Measurements from ENCODE around the gene POLR3G.

The POLR3G gene

DNA sequence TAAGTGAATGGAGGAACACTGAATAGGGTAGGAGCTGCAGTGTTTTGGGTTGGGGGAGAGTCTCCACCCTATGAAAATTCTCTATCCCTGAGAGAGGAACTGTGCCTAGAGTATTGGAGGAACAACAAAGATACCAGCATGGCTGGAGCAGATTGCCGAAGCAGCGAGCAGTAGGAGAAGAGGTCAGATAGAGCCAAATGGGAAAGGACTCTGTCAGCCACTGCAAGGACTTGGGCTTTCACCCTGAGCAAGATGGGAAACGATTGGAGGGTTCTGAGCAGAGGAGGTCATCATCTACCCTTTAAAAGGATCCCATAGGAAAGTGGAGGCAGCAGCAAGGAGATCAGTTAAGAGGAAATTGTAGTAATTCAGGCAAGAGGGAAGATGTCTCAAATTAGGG lies 59.1 kb downstream of the POLR3G start:
- H3K4me2 ChIP-seq (ENCODE audit: low read length, poor library complexity, severe bottlenecking), result no peak overlapping the region
- no peak overlapping the region for H2AK5ac ChIP-seq (ENCODE audit: low read length, severe bottlenecking)
- WGBS, result 81% methylated on average over 3 of the region's 3 CpGs
- H2BK5ac ChIP-seq (ENCODE audit: low read depth, low read length, poor library complexity, severe bottlenecking), result no peak overlapping the region
- no peaks in the 10 kb centered on the region for H3K36me3 ChIP-seq (ENCODE audit: control insufficient read depth in 1 of 2, insufficient read depth in 2 of 2, low read depth in 1 of 2, low read length in 2 of 2)
- no peak overlapping the region for H4K8ac ChIP-seq (ENCODE audit: low read length)
- H3K4me3 ChIP-seq (ENCODE audit: insufficient read depth in 1 of 2, low read depth in 1 of 2, low read length in 2 of 2), result no peak overlapping the region
- H3K27me3 ChIP-seq (ENCODE audit: control insufficient read depth in 1 of 2, insufficient read depth in 1 of 2, low read length in 2 of 2), result peaks cover 0 to 6% of the 10 kb centered on the region in 2 experiments
- H2BK12ac ChIP-seq (ENCODE audit: low read length in 2 of 2), result no peak overlapping the region
- no peak overlapping the region for H2BK15ac ChIP-seq (ENCODE audit: low read depth, poor library complexity, severe bottlenecking)
- no peaks in the 10 kb centered on the region for H3K4me1 ChIP-seq (ENCODE audit: control insufficient read depth, insufficient read depth, low read depth, low read length)
- H2BK120ac ChIP-seq (ENCODE audit: low read depth, low read length), result no peak overlapping the region
- H3K18ac ChIP-seq (ENCODE audit: low read depth in 1 of 2, low read length in 2 of 2), result no peak overlapping the region
- H3K9ac ChIP-seq (ENCODE audit: low read length), result no peak overlapping the region
- no peak overlapping the region for H3K27ac ChIP-seq (ENCODE audit: low read length, poor library complexity, severe bottlenecking)
- no peak for DNase-seq
- H2AFZ ChIP-seq (ENCODE audit: low read depth, low read length), result no peak overlapping the region
- no peaks in the 10 kb centered on the region for H3K9me3 ChIP-seq (ENCODE audit: control insufficient read depth, low read length)
- no peak overlapping the region for H3K4ac ChIP-seq (ENCODE audit: low read depth in 1 of 2, low read length in 2 of 2)
- H3K14ac ChIP-seq (ENCODE audit: low read length in 2 of 2), result no peak overlapping the region
- H3K23ac ChIP-seq (ENCODE audit: low read length in 2 of 2), result no peak overlapping the region
- peaks cover 1% of the 10 kb centered on the region for H3K79me1 ChIP-seq (replicated peaks; ENCODE audit: low read length, poor library complexity, severe bottlenecking)
- H4K91ac ChIP-seq (ENCODE audit: low read length), result no peak overlapping the region

DNA sequence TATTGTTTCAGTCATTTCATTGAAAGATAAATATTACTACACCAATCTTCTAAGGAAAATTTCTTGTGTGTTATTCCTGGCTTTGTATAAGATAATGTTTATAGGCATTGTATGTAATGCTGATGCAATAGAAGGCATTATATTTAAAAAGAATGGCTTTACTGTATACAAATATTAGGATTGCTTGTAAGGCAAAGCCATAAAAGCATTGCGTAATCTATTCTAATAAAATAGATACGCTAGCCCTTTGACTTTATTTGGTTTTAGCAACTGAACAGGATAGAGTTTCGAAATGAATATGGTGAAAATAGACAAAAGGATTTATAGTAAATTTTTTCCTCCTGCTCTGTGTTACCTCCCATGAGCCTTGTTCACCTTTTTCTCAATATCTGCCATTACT lies 60.3 kb downstream of the POLR3G start:
- WGBS, result 83% methylated on average over 2 of the region's 3 CpGs
- Histone ChIP-seq H2BK120ac (ENCODE audit: low read depth, low read length) (no peak overlapping the region), H2BK5ac (ENCODE audit: low read depth, low read length, poor library complexity, severe bottlenecking) (no peak overlapping the region), H2AFZ (ENCODE audit: low read depth, low read length) (no peak overlapping the region), H2AK5ac (ENCODE audit: low read length, severe bottlenecking) (no peak overlapping the region), H4K91ac (ENCODE audit: low read length) (no peak overlapping the region), H2BK15ac (ENCODE audit: low read depth, poor library complexity, severe bottlenecking) (no peak overlapping the region), H3K79me1 (replicated peaks; ENCODE audit: low read length, poor library complexity, severe bottlenecking) (no peaks in the 10 kb centered on the region), H3K27me3 (ENCODE audit: control insufficient read depth in 1 of 2, insufficient read depth in 1 of 2, low read length in 2 of 2) (peaks cover 0 to 6% of the 10 kb centered on the region in 2 experiments), H3K18ac (ENCODE audit: low read depth in 1 of 2, low read length in 2 of 2) (no peak overlapping the region), H3K36me3 (ENCODE audit: control insufficient read depth in 1 of 2, insufficient read depth in 2 of 2, low read depth in 1 of 2, low read length in 2 of 2) (no peaks in the 10 kb centered on the region), H2BK12ac (ENCODE audit: low read length in 2 of 2) (no peak overlapping the region), H3K9ac (ENCODE audit: low read length) (no peak overlapping the region), H3K4ac (ENCODE audit: low read depth in 1 of 2, low read length in 2 of 2) (no peak overlapping the region), H3K4me3 (ENCODE audit: insufficient read depth in 1 of 2, low read depth in 1 of 2, low read length in 2 of 2) (no peak overlapping the region), H3K27ac (ENCODE audit: low read length, poor library complexity, severe bottlenecking) (no peak overlapping the region), H3K14ac (ENCODE audit: low read length in 2 of 2) (no peak overlapping the region), H3K9me3 (ENCODE audit: control insufficient read depth, low read length) (no peaks in the 10 kb centered on the region), H3K4me1 (ENCODE audit: control insufficient read depth, insufficient read depth, low read depth, low read length) (no peaks in the 10 kb centered on the region), H4K8ac (ENCODE audit: low read length) (no peak overlapping the region), H3K23ac (ENCODE audit: low read length in 2 of 2) (no peak overlapping the region), H3K4me2 (ENCODE audit: low read length, poor library complexity, severe bottlenecking) (no peak overlapping the region)
- no peak for DNase-seq

DNA sequence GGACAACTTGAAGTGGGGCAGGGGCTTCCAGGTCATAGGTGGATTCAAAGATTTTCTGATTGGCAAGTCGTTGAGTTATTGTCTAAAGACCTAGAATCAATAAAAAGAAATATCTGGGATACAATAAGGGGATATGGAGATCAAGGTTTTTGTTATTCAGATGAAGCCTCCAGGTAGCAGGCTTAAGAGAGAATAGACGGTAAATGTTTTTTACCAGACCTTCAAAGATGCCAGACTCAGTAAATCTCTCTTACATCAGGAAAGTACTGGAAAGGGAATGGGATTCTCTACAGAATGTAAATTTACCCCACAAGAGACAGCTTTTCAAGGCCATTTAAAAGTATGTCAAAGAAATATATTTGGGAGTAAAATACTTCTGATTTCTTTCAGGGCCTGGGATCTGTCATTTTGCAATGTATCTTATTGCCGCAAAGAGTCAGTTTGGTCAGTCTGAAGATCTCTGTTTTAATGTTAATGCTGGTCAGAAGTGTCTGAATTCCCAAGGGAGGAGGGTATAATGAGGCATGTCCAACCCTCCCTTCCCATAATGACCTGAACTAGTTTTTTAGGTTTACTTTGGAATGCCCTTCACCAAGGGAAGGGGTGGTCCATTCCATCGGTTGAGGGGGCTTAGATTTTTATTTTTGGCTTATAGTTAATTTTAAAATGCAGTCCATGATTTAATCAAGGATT lies 68.3 kb downstream of the POLR3G start:
- H2BK15ac ChIP-seq (ENCODE audit: low read depth, poor library complexity, severe bottlenecking), result no peak overlapping the region
- no peak overlapping the region for H3K9ac ChIP-seq (ENCODE audit: low read length)
- no peak overlapping the region for H3K4ac ChIP-seq (ENCODE audit: low read depth in 1 of 2, low read length in 2 of 2)
- H4K91ac ChIP-seq (ENCODE audit: low read length), result no peak overlapping the region
- H2AK5ac ChIP-seq (ENCODE audit: low read length, severe bottlenecking), result no peak overlapping the region
- H3K36me3 ChIP-seq (ENCODE audit: control insufficient read depth in 1 of 2, insufficient read depth in 2 of 2, low read depth in 1 of 2, low read length in 2 of 2), result no peaks in the 10 kb centered on the region
- no peak overlapping the region for H3K18ac ChIP-seq (ENCODE audit: low read depth in 1 of 2, low read length in 2 of 2)
- peaks cover 4 to 17% of the 10 kb centered on the region in 2 experiments for H3K27me3 ChIP-seq (ENCODE audit: control insufficient read depth in 1 of 2, insufficient read depth in 1 of 2, low read length in 2 of 2)
- no peak overlapping the region for H2BK5ac ChIP-seq (ENCODE audit: low read depth, low read length, poor library complexity, severe bottlenecking)
- H3K27ac ChIP-seq (ENCODE audit: low read length, poor library complexity, severe bottlenecking), result no peak overlapping the region
- no peaks in the 10 kb centered on the region for H3K79me1 ChIP-seq (replicated peaks; ENCODE audit: low read length, poor library complexity, severe bottlenecking)
- DNase-seq, result no peak
- no peak overlapping the region for H3K4me3 ChIP-seq (ENCODE audit: insufficient read depth in 1 of 2, low read depth in 1 of 2, low read length in 2 of 2)
- no peak overlapping the region for H3K23ac ChIP-seq (ENCODE audit: low read length in 2 of 2)
- WGBS, result 69% methylated on average over 2 of the region's 4 CpGs
- H3K4me1 ChIP-seq (ENCODE audit: control insufficient read depth, insufficient read depth, low read depth, low read length), result no peaks in the 10 kb centered on the region
- H2AFZ ChIP-seq (ENCODE audit: low read depth, low read length), result no peak overlapping the region
- no peak overlapping the region for H4K8ac ChIP-seq (ENCODE audit: low read length)
- no peak overlapping the region for H3K14ac ChIP-seq (ENCODE audit: low read length in 2 of 2)
- no peak overlapping the region for H3K4me2 ChIP-seq (ENCODE audit: low read length, poor library complexity, severe bottlenecking)
- no peak overlapping the region for H2BK120ac ChIP-seq (ENCODE audit: low read depth, low read length)
- H3K9me3 ChIP-seq (ENCODE audit: control insufficient read depth, low read length), result no peaks in the 10 kb centered on the region
- H2BK12ac ChIP-seq (ENCODE audit: low read length in 2 of 2), result no peak overlapping the region

DNA sequence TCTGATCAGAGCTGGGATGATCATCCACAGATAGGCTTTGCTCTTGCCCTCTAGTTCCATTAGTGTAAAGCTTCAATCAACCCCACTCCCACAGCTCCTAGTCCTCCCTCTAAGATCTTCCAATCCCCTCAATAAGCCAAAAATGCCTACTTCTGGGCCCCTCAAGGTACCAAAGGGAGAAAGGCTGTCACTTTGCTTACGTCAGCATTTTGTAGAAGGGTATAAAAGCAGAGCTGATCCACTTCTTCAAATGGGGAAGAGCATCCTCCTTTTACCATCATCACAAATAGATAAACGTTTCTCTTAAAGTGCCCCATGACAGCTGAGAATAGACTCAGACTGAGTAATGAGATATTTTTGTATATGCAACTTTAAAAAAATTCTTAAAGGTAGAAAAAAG lies 70.8 kb downstream of the POLR3G start:
- H2BK120ac ChIP-seq (ENCODE audit: low read depth, low read length), result no peak overlapping the region
- no peak overlapping the region for H2AK5ac ChIP-seq (ENCODE audit: low read length, severe bottlenecking)
- no peak overlapping the region for H3K23ac ChIP-seq (ENCODE audit: low read length in 2 of 2)
- no CpG with 5 or more reads among the region's 2 CpGs for WGBS
- no peak overlapping the region for H4K91ac ChIP-seq (ENCODE audit: low read length)
- H3K79me1 ChIP-seq (replicated peaks; ENCODE audit: low read length, poor library complexity, severe bottlenecking), result no peaks in the 10 kb centered on the region
- no peak overlapping the region for H3K4me3 ChIP-seq (ENCODE audit: insufficient read depth in 1 of 2, low read depth in 1 of 2, low read length in 2 of 2)
- no peaks in the 10 kb centered on the region for H3K9me3 ChIP-seq (ENCODE audit: control insufficient read depth, low read length)
- no peak overlapping the region for H3K14ac ChIP-seq (ENCODE audit: low read length in 2 of 2)
- no peak overlapping the region for H2BK5ac ChIP-seq (ENCODE audit: low read depth, low read length, poor library complexity, severe bottlenecking)
- H3K36me3 ChIP-seq (ENCODE audit: control insufficient read depth in 1 of 2, insufficient read depth in 2 of 2, low read depth in 1 of 2, low read length in 2 of 2), result no peaks in the 10 kb centered on the region
- DNase-seq, result no peak
- no peak overlapping the region for H2AFZ ChIP-seq (ENCODE audit: low read depth, low read length)
- no peak overlapping the region for H2BK15ac ChIP-seq (ENCODE audit: low read depth, poor library complexity, severe bottlenecking)
- no peak overlapping the region for H3K18ac ChIP-seq (ENCODE audit: low read depth in 1 of 2, low read length in 2 of 2)
- no peak overlapping the region for H3K4me2 ChIP-seq (ENCODE audit: low read length, poor library complexity, severe bottlenecking)
- no peak overlapping the region for H3K27ac ChIP-seq (ENCODE audit: low read length, poor library complexity, severe bottlenecking)
- H3K4ac ChIP-seq (ENCODE audit: low read depth in 1 of 2, low read length in 2 of 2), result no peak overlapping the region
- no peak overlapping the region for H2BK12ac ChIP-seq (ENCODE audit: low read length in 2 of 2)
- H3K9ac ChIP-seq (ENCODE audit: low read length), result no peak overlapping the region
- H3K4me1 ChIP-seq (ENCODE audit: control insufficient read depth, insufficient read depth, low read depth, low read length), result no peaks in the 10 kb centered on the region
- peaks cover 4 to 17% of the 10 kb centered on the region in 2 experiments for H3K27me3 ChIP-seq (ENCODE audit: control insufficient read depth in 1 of 2, insufficient read depth in 1 of 2, low read length in 2 of 2)
- no peak overlapping the region for H4K8ac ChIP-seq (ENCODE audit: low read length)

All from mesenchymal stem cell (in vitro differentiated cells and primary cell).